ENCODE results near the gene UBA3. TPM values are rescaled to one million over a fixed set of nuclear protein-coding genes. Genes with fewer than 3 reads are reported as not detected.

Gene UBA3
- total and polyA plus RNA-seq, 2 donors (not counting 3 experiments of a cell fraction or from before 2014, with no cell fraction given), result 39.4 to 84.6 TPM

GRCh38 chr3:69128509-69128908 lies 48.3 kb upstream of the UBA3 start:
- no peak overlapping the region for H2AFZ ChIP-seq (ENCODE audit: low read depth, low read length)
- no peak overlapping the region for H3K4me2 ChIP-seq (ENCODE audit: insufficient read depth, low read length)
- dilution Hi-C loops (cut with MboI; ENCODE audit: extremely low pct_ligation_motif_present, low sequenced_read_pairs) (no loop called here), intact Hi-C loops (cut with micrococcal nuclease) (no loop called here)
- ChIA-PET CTCF (interaction anchor here (1.2 to 1.9 kb wide), 2 partner anchors 8 to 9 kb away, joined by 3 to 6 read pairs; no protein-coding TSS in a partner anchor), POLR2A (no interaction called here)
- no peak overlapping the region for H3K27ac ChIP-seq (ENCODE audit: insufficient read depth, low read depth, low read length)
- no peaks in the 10 kb centered on the region for H3K9me3 ChIP-seq (replicated peaks; ENCODE audit: control insufficient read depth, insufficient read depth, low read length)
- no peaks in the 10 kb centered on the region for H3K36me3 ChIP-seq (ENCODE audit: control insufficient read depth in 2 of 2, extremely low read depth in 1 of 2, insufficient read depth in 2 of 2, low read length in 2 of 2)
- H3K9ac ChIP-seq (replicated peaks; ENCODE audit: extremely low read depth, insufficient read depth, low read length), result no peak overlapping the region
- no peaks in the 10 kb centered on the region for H3K9me1 ChIP-seq (replicated peaks; ENCODE audit: control insufficient read depth, extremely low read depth, insufficient read depth, low read length)
- no peaks in the 10 kb centered on the region for H4K20me1 ChIP-seq (replicated peaks; ENCODE audit: control insufficient read depth, extremely low read depth, insufficient read depth, low read length)
- no peak overlapping the region for H3K4me3 ChIP-seq (replicated peaks in 1 of 3; ENCODE audit: insufficient read depth in 1 of 3, low read depth in 1 of 3, low read length in 3 of 3)
- TF ChIP-seq EZH2 (IDR thresholded peaks at IDR 0.05; ENCODE audit: borderline replicate concordance, low read depth, low read length, severe bottlenecking) (no peak), CTCF (IDR thresholded peaks at IDR 0.05; ENCODE audit: extremely low read depth in 1 of 2, insufficient read depth in 1 of 2, low read depth in 1 of 2, low read length in 2 of 2) (no peak), JUN (IDR thresholded peaks at IDR 0.05; ENCODE audit: borderline replicate concordance, insufficient read depth, insufficient read length, low read depth) (no peak), MYC (IDR thresholded peaks at IDR 0.05; ENCODE audit: low read depth, low read length) (no peak), GATA2 (IDR thresholded peaks at IDR 0.05; ENCODE audit: insufficient read depth, insufficient read length, low read depth, low read length) (no peak), POLR2AphosphoS5 (IDR thresholded peaks at IDR 0.05; ENCODE audit: insufficient read depth, low read depth, low read length) (no peak), FOS (IDR thresholded peaks at IDR 0.05; ENCODE audit: borderline replicate concordance, insufficient read depth, low read length) (no peak), MAX (IDR thresholded peaks at IDR 0.05; ENCODE audit: insufficient read depth, insufficient read length) (no peak), POLR2A (IDR thresholded peaks at IDR 0.05; ENCODE audit: low read depth, low read length) (no peak)
- FAIRE-seq (no peak), DNase-seq (ENCODE audit: low read depth, low spot score) (no peak)
- no peaks in the 10 kb centered on the region for H3K27me3 ChIP-seq (ENCODE audit: control insufficient read depth in 2 of 2, insufficient read depth in 2 of 2, low read length in 2 of 2)
- BruUV-seq (replicated peaks), result no TSS peak
- H3K4me1 ChIP-seq (ENCODE audit: control insufficient read depth, extremely low read depth, insufficient read depth, low read length), result no peaks in the 10 kb centered on the region
- H3K79me2 ChIP-seq (ENCODE audit: control insufficient read depth, insufficient read depth, low read length), result no peaks in the 10 kb centered on the region

All from endothelial cell of umbilical vein (primary cell).